ENCODE data around the gene CDC23.

- TF ChIP-seq CTCF (IDR thresholded peaks at IDR 0.05) (no peak), POLR2AphosphoS5 (IDR thresholded peaks at IDR 0.05) (no peak), POLR2A (IDR thresholded peaks at IDR 0.05) (no peak), EP300 (IDR thresholded peaks at IDR 0.05) (no peak)
Observed at GRCh38 chr5:138186002-138186447, 27.1 kb downstream of the CDC23 start.
